NT2/D1 (cell line): ENCODE data around the gene HABP2.

Experiments
- YY1 ChIP-seq: IDR thresholded peaks from 2 replicates; pipeline ENCODE4 v1.6.1; 2011; ENCODE audit not compliant: insufficient read length, insufficient read depth
- ZNF274 ChIP-seq: IDR thresholded peaks from 2 replicates; pipeline ENCODE4 v1.6.1; 2011; ENCODE audit warnings: mild to moderate bottlenecking, low read depth, low read length

- no peak for TF ChIP-seq ZNF274
- no peak for TF ChIP-seq YY1
Observed at GRCh38 chr10:113569576-113569975, 16.7 kb downstream of the HABP2 start.
